Prostate gland (tissue), 2 donors: Measurements from ENCODE around the gene CASP8.

Experiments used
- POLR2A ChIP-seq: fragments of 450-650 bp; IDR thresholded peaks from one replicate; pipeline ENCODE4 v1.6.1; 2016; ENCODE audit warnings: antibody characterized with exemption, mild to moderate bottlenecking
- TF ChIP-seq, protein P1 (sequence below), 4 experiments: fragments of 200-600 bp in 2 of 4; fragments of 450-650 bp in 2 of 4; sonication (generic) in 2 of 4; IDR thresholded peaks; 1 replicate in 3 of 4; 2 replicates in 1 of 4; pipeline ENCODE4 v1.5.1; 2016 to 2019; ENCODE audit warnings: antibody characterized with exemption in 4 of 4, mild to moderate bottlenecking in 2 of 4, moderate library complexity in 2 of 4

DNA sequence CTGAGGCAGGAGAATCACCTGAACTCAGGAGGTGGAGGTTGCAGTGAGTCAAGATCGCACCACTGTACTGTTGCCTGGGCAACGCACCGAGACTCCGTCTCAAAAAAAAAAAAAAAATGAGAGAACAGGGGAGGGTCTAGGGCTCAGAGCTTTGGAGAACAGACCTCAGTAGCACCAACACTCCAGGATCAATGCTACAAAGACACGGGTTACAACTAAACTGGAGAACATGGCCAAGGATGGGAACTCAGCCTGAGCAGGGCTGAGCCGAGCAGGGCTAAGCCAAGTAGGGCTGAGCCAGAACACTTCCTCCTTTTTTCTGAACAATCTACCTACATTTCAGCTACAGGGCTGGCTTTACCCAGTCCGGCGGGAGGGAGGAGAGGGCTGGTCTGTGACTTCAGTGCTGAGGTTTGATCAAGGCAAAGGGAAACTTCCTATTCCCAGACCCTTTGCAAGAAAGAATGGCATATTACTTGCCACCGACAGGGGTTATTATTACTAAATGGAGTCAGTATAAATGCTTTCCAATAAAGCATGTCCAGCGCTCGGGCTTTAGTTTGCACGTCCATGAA is 2.9 kb upstream of the CASP8 start:
- TF ChIP-seq, protein P1, sequence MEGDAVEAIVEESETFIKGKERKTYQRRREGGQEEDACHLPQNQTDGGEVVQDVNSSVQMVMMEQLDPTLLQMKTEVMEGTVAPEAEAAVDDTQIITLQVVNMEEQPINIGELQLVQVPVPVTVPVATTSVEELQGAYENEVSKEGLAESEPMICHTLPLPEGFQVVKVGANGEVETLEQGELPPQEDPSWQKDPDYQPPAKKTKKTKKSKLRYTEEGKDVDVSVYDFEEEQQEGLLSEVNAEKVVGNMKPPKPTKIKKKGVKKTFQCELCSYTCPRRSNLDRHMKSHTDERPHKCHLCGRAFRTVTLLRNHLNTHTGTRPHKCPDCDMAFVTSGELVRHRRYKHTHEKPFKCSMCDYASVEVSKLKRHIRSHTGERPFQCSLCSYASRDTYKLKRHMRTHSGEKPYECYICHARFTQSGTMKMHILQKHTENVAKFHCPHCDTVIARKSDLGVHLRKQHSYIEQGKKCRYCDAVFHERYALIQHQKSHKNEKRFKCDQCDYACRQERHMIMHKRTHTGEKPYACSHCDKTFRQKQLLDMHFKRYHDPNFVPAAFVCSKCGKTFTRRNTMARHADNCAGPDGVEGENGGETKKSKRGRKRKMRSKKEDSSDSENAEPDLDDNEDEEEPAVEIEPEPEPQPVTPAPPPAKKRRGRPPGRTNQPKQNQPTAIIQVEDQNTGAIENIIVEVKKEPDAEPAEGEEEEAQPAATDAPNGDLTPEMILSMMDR (IDR thresholded peaks at IDR 0.05): peak in 1 of 4 experiments; percentile 28
- no peak for TF ChIP-seq POLR2A
